Superior temporal gyrus (tissue), 1 donor: ENCODE results near the gene DBT.
"Not testable (repeated sequence)": the region's sequence is repeated elsewhere in the genome, so short reads cannot be mapped to it uniquely, and the experiment has no call there.

Source experiments
- DNase-seq: peaks from one replicate; pipeline ENCODE4 v3.0.0-alpha.2; 2016; ENCODE audit errors: extremely low spot score

DBT gene

GRCh38 chr1:100249537-100250257 is at the start of gene DBT:
TSS of gene DBT (minus strand) at chr1:100249834. CDS start at chr1:100249820, 14 bp downstream.
- peak; percentile 99 for DNase-seq

- DNase-seq = no peak
Measured at GRCh38 chr1:100298512-100298911, 48.9 kb upstream of the DBT start.

GRCh38 chr1:100296997-100297396 is 47.4 kb upstream of the DBT start:
- DNase-seq = not testable (repeated sequence)

- DNase-seq = no peak
Measured at GRCh38 chr1:100296140-100296539, 46.5 kb upstream of the DBT start.

- DNase-seq = no peak
Measured at GRCh38 chr1:100292711-100293110, 43.1 kb upstream of the DBT start.

GRCh38 chr1:100290291-100290690 is 40.7 kb upstream of the DBT start:
- no peak for DNase-seq

GRCh38 chr1:100287162-100287561 is 37.5 kb upstream of the DBT start:
- DNase-seq = no peak

- no peak for DNase-seq
Measured at GRCh38 chr1:100284591-100284990, 35.0 kb upstream of the DBT start.

GRCh38 chr1:100279954-100280682 is 30.5 kb upstream of the DBT start:
- no peak for DNase-seq

- DNase-seq = no peak
Measured at GRCh38 chr1:100279358-100279923, 29.8 kb upstream of the DBT start.

GRCh38 chr1:100277866-100278265 is 28.2 kb upstream of the DBT start:
- no peak for DNase-seq

GRCh38 chr1:100268202-100268601 is 18.6 kb upstream of the DBT start:
- no peak for DNase-seq

- DNase-seq = no peak
Measured at GRCh38 chr1:100267284-100267683, 17.6 kb upstream of the DBT start.

- DNase-seq = no peak
Measured at GRCh38 chr1:100266741-100267140, 17.1 kb upstream of the DBT start.

- peak; percentile 98 for DNase-seq
Measured at GRCh38 chr1:100265931-100266740, 16.5 kb upstream of the DBT start, which contains the start of gene RTCA. TSS of gene RTCA (plus strand) at chr1:100266216. CDS start at chr1:100266376, 160 bp downstream.

GRCh38 chr1:100265562-100265930 is 15.9 kb upstream of the DBT start:
- no peak for DNase-seq

GRCh38 chr1:100264081-100264480 is 14.4 kb upstream of the DBT start:
- not testable (repeated sequence) for DNase-seq

- no peak for DNase-seq
Measured at GRCh38 chr1:100261686-100262085, 12.1 kb upstream of the DBT start.

- not testable (repeated sequence) for DNase-seq
Measured at GRCh38 chr1:100258427-100258826, 8.8 kb upstream of the DBT start.

- DNase-seq = not testable (repeated sequence)
Measured at GRCh38 chr1:100256273-100256672, 6.6 kb upstream of the DBT start.

- DNase-seq = no peak
Measured at GRCh38 chr1:100253552-100253951, 3.9 kb upstream of the DBT start.

- no peak for DNase-seq
Measured at GRCh38 chr1:100252901-100253300, 3.3 kb upstream of the DBT start.
